A549 (cell line): Measurements from ENCODE around the gene SRRT.

Experiments
- POLR2AphosphoS2 ChIP-seq: conservative IDR thresholded peaks from 2 replicates; pipeline ENCODE4 v1.6.1; 2012; ENCODE audit warnings: low read length, improper control_type of control experiment, inconsistent platforms
- TFCP2L1 ChIP-seq: fragments of 250-450 bp; sonication (Bioruptor Pico); IDR thresholded peaks from 2 replicates; pipeline ENCODE4 v1.5.0; 2021; ENCODE audit warnings: mild to moderate bottlenecking
- TF ChIP-seq, protein P1 (sequence below): fragments of >200 bp; sonication (Bioruptor Twin); formaldehyde crosslinking; IDR thresholded peaks from 3 replicates; pipeline ENCODE4 v1.5.1; 2016

DNA sequence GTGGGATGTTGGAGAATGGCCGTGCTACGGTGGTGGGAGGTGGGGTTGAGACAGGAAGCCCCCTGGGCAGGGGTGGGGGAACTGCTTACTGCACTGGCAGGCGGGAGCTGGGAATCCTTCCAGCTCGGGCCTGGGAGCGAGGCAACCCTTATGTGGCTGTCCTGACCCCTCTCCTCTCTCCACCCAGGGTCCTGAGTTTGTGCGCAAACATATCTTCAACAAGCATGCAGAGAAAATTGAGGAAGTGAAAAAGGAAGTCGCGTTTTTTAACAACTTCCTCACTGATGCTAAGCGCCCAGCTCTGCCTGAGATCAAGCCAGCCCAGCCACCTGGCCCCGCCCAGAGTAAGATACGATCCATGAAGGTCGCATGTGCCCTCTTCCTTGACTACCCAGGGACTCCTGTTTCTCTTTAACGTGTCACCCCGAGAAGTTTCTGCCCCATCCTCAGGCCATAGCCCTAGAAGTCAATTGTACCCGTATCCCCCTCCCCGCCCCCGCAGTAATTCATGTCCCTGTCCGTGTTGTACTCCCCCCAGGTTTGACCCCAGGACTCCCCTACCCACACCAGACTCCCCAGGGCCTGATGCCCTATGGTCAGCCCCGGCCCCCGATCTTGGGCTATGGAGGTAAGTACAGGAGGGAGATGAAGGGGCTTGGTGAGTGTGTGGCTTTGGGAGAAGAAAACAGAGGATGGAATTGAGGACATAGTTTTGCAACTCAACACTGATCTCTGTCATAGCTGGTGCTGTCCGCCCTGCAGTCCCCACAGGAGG, 12.8 kb downstream of the SRRT start:
- TF ChIP-seq POLR2AphosphoS2 (no peak), TFCP2L1 (no peak)
- TF ChIP-seq, protein P1, sequence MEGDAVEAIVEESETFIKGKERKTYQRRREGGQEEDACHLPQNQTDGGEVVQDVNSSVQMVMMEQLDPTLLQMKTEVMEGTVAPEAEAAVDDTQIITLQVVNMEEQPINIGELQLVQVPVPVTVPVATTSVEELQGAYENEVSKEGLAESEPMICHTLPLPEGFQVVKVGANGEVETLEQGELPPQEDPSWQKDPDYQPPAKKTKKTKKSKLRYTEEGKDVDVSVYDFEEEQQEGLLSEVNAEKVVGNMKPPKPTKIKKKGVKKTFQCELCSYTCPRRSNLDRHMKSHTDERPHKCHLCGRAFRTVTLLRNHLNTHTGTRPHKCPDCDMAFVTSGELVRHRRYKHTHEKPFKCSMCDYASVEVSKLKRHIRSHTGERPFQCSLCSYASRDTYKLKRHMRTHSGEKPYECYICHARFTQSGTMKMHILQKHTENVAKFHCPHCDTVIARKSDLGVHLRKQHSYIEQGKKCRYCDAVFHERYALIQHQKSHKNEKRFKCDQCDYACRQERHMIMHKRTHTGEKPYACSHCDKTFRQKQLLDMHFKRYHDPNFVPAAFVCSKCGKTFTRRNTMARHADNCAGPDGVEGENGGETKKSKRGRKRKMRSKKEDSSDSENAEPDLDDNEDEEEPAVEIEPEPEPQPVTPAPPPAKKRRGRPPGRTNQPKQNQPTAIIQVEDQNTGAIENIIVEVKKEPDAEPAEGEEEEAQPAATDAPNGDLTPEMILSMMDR = no peak
